GM12865 (cell line): ENCODE data around the gene TRIO.

Experiments
- DNase-seq: peaks from one replicate; pipeline ENCODE4 v3.0.0; 2010; ENCODE audit warnings: low read depth
- H3K4me3 ChIP-seq: 2 replicates; pipeline ENCODE4 v1.5.1; 2011; ENCODE audit warnings: mild to moderate bottlenecking, low read depth, low read length, control low read depth
- TF ChIP-seq, protein P1 (sequence below): IDR thresholded peaks from 2 replicates; pipeline ENCODE4 v1.5.1; 2011; ENCODE audit warnings: low read length, control low read depth, low read depth, inconsistent platforms; ENCODE audit not compliant: insufficient read depth; ENCODE audit errors: missing control alignments

The TRIO gene

DNA sequence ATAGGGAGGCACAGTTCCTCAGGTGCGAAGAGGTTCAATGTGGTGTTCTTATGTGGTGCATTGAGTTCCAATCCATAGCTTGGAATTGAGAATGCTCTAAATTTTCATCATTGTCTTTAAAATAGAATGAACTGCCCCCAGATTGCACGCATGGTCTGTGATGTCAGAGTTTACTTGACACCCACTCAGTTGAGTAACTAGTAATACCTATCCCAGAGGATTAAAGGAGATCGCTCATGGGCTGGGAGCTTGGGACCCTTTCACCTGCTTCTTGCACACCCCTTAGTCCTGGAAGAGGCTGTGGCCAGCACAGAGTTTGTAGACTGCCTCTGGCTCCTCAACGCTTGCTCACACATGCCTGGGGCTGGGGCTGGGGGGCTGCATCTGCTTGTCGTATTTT is 343.3 kb downstream of the TRIO start:
- DNase-seq, result no peak
- H3K4me3 ChIP-seq, result no peak overlapping the region

DNA sequence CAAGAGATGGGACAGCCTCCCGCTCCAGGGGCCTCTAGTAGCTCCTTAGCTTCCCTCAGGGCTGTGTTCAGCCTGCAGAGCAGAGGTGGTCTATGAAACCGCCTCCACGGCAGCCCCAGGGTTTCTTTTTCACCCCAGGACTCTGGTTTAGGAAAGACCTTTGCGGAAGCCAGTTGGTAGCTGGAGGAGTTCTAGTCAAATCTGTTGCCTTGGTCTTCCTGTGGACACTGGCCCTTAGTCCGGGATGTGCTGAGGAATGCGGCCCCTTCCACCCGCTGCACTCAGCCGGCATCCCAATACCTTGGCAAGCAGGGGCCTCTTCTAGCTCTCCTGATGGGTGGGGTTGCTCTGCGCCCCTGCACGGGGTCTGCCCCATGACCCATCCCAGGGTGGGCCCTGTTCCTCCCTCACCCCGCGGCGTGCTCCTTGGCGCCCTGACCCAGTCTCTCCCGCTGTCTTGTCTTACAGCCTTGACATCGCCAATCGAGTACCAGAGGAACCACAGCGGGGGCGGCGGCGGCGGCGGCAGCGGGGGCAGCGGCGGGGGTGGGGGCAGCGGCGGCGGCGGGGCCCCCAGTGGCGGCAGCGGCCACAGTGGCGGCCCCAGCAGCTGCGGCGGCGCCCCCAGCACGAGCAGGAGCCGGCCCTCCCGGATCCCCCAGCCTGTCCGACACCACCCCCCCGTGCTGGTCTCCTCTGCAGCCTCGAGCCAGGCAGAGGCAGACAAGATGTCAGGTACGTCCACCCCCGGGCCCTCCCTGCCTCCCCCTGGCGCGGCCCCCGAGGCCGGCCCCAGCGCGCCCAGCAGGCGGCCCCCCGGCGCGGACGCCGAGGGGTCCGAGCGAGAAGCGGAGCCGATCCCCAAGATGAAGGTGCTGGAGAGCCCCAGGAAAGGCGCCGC is 344.1 kb downstream of the TRIO start:
- TF ChIP-seq, protein P1, sequence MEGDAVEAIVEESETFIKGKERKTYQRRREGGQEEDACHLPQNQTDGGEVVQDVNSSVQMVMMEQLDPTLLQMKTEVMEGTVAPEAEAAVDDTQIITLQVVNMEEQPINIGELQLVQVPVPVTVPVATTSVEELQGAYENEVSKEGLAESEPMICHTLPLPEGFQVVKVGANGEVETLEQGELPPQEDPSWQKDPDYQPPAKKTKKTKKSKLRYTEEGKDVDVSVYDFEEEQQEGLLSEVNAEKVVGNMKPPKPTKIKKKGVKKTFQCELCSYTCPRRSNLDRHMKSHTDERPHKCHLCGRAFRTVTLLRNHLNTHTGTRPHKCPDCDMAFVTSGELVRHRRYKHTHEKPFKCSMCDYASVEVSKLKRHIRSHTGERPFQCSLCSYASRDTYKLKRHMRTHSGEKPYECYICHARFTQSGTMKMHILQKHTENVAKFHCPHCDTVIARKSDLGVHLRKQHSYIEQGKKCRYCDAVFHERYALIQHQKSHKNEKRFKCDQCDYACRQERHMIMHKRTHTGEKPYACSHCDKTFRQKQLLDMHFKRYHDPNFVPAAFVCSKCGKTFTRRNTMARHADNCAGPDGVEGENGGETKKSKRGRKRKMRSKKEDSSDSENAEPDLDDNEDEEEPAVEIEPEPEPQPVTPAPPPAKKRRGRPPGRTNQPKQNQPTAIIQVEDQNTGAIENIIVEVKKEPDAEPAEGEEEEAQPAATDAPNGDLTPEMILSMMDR, result no peak
- DNase-seq, result no peak
- H3K4me3 ChIP-seq, result no peak overlapping the region

More for the DNA sequence above, 343.3 kb downstream of the TRIO start:
- TF ChIP-seq, protein P1, result no peak

DNA sequence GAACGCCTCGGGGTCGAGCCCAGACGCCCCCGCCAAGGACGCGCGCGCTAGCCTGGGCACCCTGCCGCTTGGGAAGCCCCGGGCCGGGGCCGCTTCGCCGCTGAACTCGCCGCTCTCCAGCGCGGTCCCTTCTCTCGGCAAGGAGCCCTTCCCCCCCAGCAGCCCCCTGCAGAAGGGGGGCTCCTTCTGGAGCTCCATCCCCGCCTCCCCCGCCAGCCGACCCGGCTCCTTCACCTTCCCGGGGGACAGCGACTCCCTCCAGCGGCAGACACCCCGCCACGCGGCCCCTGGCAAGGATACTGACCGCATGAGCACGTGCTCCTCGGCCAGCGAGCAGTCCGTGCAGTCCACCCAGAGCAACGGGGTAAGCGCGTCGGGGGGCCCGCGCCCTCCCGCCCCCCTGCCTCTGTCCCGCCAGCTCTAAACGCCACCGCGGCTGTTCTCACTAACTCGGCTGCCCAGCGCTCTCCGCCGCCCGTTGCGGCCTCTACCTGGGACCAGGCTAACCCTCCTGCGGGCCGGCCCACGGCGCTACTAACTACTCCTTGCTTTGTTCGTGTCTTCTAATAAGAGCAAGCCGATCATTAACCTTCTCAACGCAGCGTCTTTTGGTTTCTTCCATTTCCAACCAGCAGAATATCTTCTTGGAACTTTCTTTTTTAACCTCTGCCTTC is 344.9 kb downstream of the TRIO start:
- TF ChIP-seq, protein P1, result no peak
- H3K4me3 ChIP-seq, result no peak overlapping the region
- DNase-seq, result no peak

DNA sequence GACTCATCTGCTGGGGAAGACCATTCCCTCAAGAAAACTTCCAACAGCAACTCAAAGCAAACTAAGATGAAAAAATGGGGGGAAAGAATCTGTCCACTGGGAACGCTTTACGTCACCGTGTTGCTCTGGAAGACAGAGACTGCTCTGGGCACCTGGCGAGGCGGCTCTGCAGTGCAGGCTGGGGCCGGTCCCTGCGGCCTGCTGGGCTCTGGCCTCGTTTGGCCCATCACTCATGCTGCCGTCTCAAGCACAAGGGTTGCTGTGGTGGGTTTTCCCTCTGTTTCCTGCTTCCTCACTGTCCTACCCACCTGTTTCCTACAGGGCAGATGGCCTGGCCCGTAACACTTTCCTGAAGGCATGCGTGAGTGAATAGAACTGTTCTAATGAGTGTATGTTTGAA is 345.6 kb downstream of the TRIO start:
- no peak for DNase-seq
- TF ChIP-seq, protein P1, result no peak
- no peak overlapping the region for H3K4me3 ChIP-seq

DNA sequence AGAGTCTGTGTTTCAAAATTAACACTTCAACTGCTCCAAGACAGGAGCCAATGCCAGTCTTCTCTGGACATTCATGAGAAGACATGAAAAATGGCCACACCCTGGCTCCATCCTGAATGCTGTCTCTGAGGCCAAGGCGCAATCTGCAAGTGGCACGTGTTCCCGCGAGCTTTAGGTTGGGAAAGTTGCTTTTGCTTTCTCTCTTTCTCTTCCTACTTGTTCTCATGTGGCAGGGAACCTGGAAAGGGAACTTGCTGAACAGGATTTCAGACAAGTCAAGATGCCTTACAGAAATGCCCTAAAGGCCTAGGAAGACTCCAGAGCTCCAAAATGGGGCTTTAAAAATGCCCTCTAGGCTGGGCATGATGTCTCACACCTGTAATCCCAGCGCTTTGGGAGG is 346.5 kb downstream of the TRIO start:
- no peak overlapping the region for H3K4me3 ChIP-seq
- DNase-seq, result no peak
- TF ChIP-seq, protein P1, result no peak

DNA sequence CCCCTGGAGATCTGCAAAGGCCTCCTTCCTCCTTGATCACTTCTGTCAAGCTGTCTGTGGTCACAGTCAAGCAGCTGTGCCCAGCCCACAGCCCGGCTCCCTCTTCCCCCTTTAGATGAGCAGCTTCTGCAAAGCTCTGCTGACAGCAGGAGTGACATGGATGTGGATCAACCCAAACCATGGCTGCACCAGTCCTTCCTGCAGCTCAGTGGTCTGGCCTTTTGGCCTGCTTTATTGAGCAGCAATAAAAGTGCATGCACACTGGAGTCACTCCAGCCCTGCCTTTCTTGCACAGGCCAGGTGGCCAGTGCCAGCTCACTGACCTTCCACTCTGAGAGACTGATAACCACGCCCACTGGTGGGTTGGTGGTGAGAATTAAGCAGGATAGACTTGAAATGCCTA is 347.2 kb downstream of the TRIO start:
- DNase-seq, result no peak
- H3K4me3 ChIP-seq, result no peak overlapping the region
- TF ChIP-seq, protein P1, result no peak
